Measurements from ENCODE around the gene SLTM.
"Not testable (repeated sequence)": the region's sequence is repeated elsewhere in the genome, so short reads cannot be mapped to it uniquely, and the experiment has no call there.

The SLTM gene

GRCh38 chr15:58926823-58927222 lies 6.7 kb downstream of the SLTM start:
- DNase-seq: no peak

GRCh38 chr15:58924327-58924726 lies 9.2 kb downstream of the SLTM start:
- DNase-seq: no peak

GRCh38 chr15:58923696-58924300 lies 9.7 kb downstream of the SLTM start:
- DNase-seq: no peak

GRCh38 chr15:58923284-58923683 lies 10.2 kb downstream of the SLTM start:
- no peak for DNase-seq

GRCh38 chr15:58921267-58921790 lies 12.2 kb downstream of the SLTM start:
- no peak for DNase-seq

- not testable (repeated sequence) for DNase-seq
These were observed 13.0 kb downstream of the SLTM start for GRCh38 chr15:58920447-58920846.

GRCh38 chr15:58919232-58919631 lies 14.2 kb downstream of the SLTM start:
- DNase-seq: no peak

- DNase-seq: no peak
These were observed 15.2 kb downstream of the SLTM start for GRCh38 chr15:58918239-58918638.

GRCh38 chr15:58917613-58918129 lies 15.8 kb downstream of the SLTM start:
- DNase-seq: not testable (repeated sequence)

- DNase-seq: no peak
These were observed 16.5 kb downstream of the SLTM start for GRCh38 chr15:58916962-58917361.

GRCh38 chr15:58910456-58910855 lies 23.0 kb downstream of the SLTM start:
- no peak for DNase-seq

GRCh38 chr15:58909616-58910015 lies 23.9 kb downstream of the SLTM start:
- no peak for DNase-seq

- DNase-seq: no peak
These were observed 24.7 kb downstream of the SLTM start for GRCh38 chr15:58908550-58909309.

- no peak for DNase-seq
These were observed 32.8 kb downstream of the SLTM start for GRCh38 chr15:58900631-58901030.

GRCh38 chr15:58898150-58898680 lies 35.3 kb downstream of the SLTM start:
- no peak for DNase-seq

- DNase-seq: no peak
These were observed 44.1 kb downstream of the SLTM start for GRCh38 chr15:58889363-58889762.

GRCh38 chr15:58886921-58887320 lies 46.6 kb downstream of the SLTM start:
- no peak for DNase-seq

GRCh38 chr15:58883926-58884325 lies 49.6 kb downstream of the SLTM start:
- not testable (repeated sequence) for DNase-seq

GRCh38 chr15:58882243-58882642 lies 51.2 kb downstream of the SLTM start:
- no peak for DNase-seq

GRCh38 chr15:58880320-58880719 lies 53.2 kb downstream of the SLTM start:
- no peak for DNase-seq

GRCh38 chr15:58877999-58878825 lies 55.3 kb downstream of the SLTM start:
- DNase-seq: no peak

GRCh38 chr15:58876306-58877106 lies 57.0 kb downstream of the SLTM start:
- no peak for DNase-seq
